ENCODE results near the gene HOXB4.

DNA sequence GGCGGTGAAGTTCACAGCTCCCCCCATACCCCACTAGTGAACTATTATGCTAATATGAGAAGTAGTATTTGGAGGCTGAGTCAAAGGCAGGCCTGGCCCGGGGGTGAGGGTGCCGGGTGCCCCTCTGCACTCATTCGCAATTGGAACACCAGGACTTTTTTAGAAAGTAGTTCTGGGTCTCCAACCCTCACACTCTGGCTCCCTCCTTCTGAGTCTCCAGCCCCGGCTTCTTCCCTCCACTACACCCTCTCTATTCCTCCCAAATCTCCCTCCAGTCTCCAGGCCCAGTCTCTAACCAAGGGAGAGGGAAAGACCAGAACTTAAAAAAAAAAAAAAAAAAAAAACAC, 21.9 kb downstream of the HOXB4 start:
- TF ChIP-seq, protein P1, sequence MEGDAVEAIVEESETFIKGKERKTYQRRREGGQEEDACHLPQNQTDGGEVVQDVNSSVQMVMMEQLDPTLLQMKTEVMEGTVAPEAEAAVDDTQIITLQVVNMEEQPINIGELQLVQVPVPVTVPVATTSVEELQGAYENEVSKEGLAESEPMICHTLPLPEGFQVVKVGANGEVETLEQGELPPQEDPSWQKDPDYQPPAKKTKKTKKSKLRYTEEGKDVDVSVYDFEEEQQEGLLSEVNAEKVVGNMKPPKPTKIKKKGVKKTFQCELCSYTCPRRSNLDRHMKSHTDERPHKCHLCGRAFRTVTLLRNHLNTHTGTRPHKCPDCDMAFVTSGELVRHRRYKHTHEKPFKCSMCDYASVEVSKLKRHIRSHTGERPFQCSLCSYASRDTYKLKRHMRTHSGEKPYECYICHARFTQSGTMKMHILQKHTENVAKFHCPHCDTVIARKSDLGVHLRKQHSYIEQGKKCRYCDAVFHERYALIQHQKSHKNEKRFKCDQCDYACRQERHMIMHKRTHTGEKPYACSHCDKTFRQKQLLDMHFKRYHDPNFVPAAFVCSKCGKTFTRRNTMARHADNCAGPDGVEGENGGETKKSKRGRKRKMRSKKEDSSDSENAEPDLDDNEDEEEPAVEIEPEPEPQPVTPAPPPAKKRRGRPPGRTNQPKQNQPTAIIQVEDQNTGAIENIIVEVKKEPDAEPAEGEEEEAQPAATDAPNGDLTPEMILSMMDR (IDR thresholded peaks at IDR 0.05) = no peak
- TF ChIP-seq POLR2A (IDR thresholded peaks at IDR 0.05) = no peak
